GM19395 (cell line): ENCODE measurements around the gene KLK10.
"Not testable (repeated sequence)": the region's sequence is repeated elsewhere in the genome, so short reads cannot be mapped to it uniquely, and the experiment has no call there.

Experiments used
- ATAC-seq: cut with Tn5 transposase; IDR thresholded peaks from one replicate; pipeline ENCODE4 v1.9.1; 2021; ENCODE audit warnings: mild to moderate bottlenecking, moderate library complexity; ENCODE audit not compliant: unreplicated experiment

KLK10 gene

DNA sequence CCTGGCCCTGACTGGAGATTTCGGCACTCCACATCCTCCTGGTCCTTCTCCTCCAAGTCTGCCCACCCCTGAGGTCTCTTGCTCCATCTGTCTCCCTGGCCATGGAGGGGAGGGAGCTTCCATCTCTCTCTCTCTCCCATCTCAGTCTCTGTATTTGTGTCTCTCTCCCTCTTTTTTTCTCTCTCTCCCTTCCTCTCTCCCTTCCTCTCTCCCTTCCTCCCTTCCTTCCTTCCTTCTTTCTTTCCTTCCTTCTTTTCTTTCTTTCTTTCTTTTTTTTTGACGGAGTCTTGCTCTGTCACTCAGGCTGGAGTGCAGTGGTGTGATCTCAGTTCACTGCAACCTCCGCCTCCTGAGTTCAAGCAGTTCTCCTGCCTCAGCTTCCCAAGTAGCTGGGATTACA, 49.7 kb downstream of the KLK10 start:
- not testable (repeated sequence) for ATAC-seq

- ATAC-seq, result no peak
Observed at GRCh38 chr19:50969413-50969760, 50.1 kb downstream of the KLK10 start, which contains the start of gene KLK6. Gene KLK6, minus strand, starts transcription at chr19:50969591. Its CDS starts 1,487 bp downstream, at chr19:50968104.

- no peak for ATAC-seq
Observed at GRCh38 chr19:50968716-50969412, 50.6 kb downstream of the KLK10 start.

GRCh38 chr19:50967929-50968715, 51.4 kb downstream of the KLK10 start:
- ATAC-seq, result no peak

- ATAC-seq, result no peak
Observed at GRCh38 chr19:50964266-50964665, 55.2 kb downstream of the KLK10 start.

DNA sequence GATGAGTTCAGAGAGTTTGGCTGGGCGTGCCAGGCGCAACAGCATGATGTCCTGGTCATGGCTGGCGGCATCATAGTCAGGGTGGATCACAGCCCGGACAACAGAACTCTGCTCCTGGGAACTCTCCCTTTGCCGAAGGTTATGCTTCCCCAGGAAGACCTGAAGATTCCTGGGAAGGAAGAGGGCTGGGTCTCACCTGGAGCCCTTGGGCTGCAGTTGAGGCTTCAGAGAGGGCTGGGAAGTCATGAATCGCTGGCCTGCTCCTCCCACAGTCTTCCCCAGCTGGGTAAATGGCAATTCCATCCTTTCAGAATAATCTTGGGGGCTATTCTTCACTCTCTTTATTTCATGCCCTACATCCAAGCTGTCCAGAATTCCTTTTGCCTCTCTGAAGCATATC, 56.1 kb downstream of the KLK10 start:
- no peak for ATAC-seq
